GM21360 (cell line): ENCODE data around the gene FASTKD1.
"Not testable (repeated sequence)": the region's sequence is repeated elsewhere in the genome, so short reads cannot be mapped to it uniquely, and the experiment has no call there.

Experiments
- ATAC-seq: cut with Tn5 transposase; IDR thresholded peaks from one replicate; pipeline ENCODE4 v1.9.1; 2021; ENCODE audit warnings: mild to moderate bottlenecking, moderate library complexity; ENCODE audit not compliant: unreplicated experiment

The FASTKD1 gene

DNA sequence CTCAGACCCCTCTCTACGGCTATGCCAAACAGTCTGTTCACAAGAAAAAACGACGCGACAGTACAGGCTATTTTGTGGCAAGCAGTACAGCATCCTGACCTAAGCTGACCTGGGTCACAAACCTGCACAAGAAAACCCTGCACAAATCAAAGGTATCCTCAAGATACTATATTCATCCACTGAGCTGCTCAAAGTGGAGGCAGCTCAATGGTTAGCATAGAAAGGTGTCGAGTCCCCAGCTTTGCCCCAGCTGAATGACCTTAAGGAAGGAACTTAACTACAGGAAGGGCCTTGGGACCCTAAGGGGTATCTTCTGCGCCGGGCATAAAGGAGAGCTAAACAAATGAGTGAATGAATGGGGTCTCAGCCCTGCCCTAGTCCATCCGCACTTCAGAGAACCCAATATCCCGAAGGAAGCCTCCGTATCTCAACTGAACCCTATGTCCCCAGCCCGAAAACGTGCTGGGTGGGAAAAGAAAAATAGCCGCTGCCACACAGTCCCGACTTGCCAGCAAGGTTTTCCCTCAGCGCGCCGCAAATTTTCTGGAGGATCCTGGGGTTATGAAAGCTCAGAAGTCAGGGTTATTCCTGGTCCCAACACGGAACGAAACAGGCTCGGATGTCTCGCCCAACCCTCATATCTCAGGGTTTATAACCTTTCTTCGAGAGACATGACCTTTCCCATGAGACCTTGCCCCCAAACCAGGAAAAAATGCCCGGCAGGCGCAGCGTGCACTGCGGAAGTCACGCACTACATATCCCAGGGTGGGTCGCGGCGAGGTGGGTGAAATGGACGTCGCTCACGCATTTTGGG is at the start of gene FASTKD1:
TSS of gene FASTKD1 (minus strand) at position 706 of the 814 bp plus-strand sequence. CDS start 1,836 bp downstream, outside the sequence.
- ATAC-seq = peak; percentile 99

GRCh38 chr2:169623235-169623634 is 49.6 kb upstream of the FASTKD1 start:
- no peak for ATAC-seq

DNA sequence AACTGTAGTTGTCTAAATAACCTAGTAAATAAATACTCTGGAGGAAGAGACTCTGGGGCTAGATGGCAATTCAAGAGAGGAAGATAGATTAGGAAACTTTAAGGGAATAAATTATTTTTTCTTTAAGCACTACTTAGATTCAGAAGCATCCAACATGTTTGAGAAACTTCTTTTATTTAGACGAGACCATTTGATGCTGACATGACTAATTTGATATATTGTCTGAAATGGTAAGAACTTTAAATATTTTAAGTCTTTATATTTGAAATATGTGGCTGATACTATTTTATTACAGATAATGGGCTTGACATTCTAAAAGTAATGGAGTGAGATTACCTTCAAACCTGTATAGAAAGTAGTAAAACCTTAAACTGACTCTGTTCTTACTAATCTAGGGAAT is 46.8 kb upstream of the FASTKD1 start:
- no peak for ATAC-seq

- no peak for ATAC-seq
Observed at GRCh38 chr2:169619946-169620345, 46.3 kb upstream of the FASTKD1 start.

DNA sequence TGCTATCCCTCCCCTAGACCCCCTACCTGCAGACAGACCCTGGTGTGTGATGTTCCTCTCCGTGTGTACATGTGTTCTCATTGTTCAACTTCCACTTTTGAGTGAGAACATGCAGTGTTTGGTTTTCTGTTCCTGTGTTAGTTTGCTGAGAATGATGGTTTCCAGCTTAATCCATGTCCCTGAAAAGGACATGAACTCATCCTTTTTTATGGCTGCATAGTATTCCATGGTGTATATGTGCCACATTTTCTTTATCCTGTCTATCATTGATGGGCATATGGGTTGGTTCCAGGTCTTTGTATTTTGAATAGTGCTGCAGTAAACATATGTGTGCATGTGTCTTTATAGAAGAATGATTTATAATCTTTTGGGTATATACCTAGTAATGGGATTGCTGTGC is 42.3 kb upstream of the FASTKD1 start:
- not testable (repeated sequence) for ATAC-seq

GRCh38 chr2:169613876-169614275 is 40.2 kb upstream of the FASTKD1 start:
- ATAC-seq = no peak

DNA sequence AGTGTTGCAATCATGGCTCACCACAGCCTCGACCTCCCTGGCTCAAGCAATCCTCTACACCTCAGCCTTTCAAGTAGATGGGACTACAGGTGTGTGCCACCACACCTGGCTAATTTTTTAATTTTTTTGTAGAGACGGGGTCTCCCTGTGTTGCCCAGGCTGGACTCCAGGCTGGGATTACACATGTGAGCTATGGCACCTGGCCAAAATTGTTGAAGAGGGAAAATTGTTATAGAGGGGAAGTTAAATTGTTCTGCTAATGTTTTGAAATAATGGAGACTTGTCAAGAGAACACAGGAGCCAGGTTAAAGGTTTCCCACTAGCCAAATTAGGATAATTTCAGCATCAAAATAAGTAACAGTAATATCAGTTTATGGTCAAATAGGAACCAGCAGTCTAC is 35.6 kb upstream of the FASTKD1 start:
- no peak for ATAC-seq

DNA sequence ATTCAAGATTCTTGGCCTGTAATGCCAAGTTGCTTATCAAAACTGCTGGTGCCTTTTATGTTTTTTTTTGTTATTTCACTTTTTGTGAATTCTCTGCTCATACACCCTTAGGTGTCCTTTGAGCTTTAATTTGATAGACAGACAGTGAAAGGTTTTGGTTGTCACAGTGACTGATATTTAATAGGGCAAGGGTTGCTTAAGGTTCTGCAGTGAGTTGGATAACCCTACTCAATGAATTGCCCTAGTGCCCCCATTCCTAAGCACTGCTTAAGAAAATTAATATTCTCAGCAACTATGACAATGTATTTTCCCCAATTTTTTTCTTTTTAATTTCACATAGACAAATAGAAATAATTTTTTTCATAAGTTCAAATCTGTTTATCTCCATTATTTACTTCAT is 25.9 kb upstream of the FASTKD1 start:
- no peak for ATAC-seq

GRCh38 chr2:169598982-169599381 is 25.3 kb upstream of the FASTKD1 start:
- no peak for ATAC-seq

DNA sequence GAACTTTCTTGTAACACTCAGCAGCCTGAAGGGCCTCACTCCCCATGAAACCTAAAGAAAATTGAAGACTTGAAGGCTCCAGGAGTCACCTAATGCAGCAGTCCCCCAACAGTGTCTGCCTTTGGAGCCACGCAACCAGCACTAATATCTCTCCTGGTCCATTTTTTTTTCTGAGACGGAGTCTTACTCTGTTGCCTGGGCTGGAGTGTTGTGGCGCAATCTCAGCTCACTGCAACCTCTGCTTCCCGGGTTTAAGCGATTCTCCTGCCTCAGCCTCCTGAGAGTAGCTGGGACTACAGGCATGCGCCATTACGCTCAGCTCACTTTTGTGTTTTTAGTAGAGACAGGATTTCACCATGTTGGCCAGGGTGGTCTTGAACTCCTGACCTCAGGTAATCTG is 22.9 kb upstream of the FASTKD1 start:
- not testable (repeated sequence) for ATAC-seq

- no peak for ATAC-seq
Observed at GRCh38 chr2:169590804-169591203, 17.1 kb upstream of the FASTKD1 start.

- ATAC-seq = no peak
Observed at GRCh38 chr2:169585673-169586072, 12.0 kb upstream of the FASTKD1 start.

DNA sequence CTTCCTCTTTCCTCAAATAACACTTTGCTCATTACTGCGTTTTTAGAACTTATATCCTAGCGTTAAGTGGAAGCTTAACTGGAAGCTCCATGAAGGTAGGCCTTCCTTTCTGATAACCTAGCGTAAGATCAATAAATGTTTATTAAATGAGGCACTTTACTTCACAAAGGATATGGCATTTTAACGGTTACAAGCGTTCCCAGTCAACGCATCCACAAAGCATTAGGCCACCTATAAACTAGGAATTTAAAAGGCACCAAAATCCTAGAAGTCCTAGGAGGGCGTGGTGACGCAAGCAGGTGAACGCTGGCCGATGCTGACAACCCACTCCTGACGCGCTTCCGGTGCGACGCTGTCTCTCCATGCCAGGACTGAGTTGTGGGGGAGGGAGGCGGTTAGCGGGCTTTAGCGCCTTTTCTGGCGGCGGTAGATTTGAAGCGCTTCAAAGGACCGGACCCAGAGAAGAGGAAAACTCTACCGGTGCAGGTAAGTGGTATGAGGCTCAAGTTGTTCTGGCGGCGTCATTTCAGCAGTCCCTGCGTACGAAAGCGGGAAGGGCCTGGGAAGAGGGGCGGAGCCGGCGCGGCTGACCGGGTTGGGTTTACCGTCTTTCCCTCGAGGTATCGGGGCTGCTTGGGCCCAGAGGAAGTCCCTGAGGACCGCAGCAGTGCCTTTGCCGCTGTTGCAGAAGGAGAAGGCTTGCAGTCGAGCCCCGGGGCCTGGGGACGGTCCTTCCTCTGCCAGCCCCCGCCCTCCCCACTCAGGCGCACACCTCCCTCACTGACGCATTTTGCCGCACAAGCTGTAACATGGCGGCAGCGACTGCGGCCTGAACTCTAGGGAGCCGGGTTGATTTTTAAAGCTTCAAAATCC is 10.6 kb upstream of the FASTKD1 start, which contains the start of gene PPIG:
TSS of gene PPIG (plus strand) at position 347 of the 873 bp plus-strand sequence. CDS start 19,691 bp downstream, outside the sequence.
- peak; percentile 88 for ATAC-seq

- no peak for ATAC-seq
Observed at GRCh38 chr2:169583518-169583917, 9.9 kb upstream of the FASTKD1 start.

DNA sequence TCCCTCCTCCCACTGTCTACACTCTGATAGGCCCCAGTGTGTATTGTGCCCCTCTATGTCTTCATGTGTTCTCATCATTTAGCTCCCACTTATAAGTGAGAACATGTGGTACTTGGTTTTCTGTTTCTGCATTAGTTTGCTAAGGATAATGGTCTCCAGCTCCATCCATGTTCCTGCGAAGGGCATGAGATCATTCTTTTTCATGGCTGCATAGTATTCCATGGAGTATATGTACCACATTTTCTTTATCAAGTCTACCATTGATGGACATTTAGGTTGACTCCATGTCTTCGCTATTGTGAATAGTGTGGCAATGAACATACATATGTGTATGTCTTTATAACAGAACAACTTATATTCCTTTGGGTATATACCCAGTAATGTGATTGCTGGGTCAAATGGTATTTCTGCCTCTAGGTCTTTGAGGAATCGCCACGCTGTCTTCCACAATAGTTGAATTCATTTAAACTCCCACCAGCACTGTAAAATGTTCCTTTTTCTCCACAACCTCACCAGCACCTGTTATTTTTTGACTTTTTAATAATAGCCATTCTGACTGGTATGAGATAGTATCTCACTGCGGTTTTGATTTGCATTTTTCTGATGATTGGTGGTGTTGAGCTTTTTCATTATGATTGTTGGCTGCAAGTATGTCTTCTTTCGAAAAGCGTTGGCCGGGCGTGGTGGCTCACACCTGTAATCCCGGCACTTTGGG is 9.0 kb upstream of the FASTKD1 start:
- not testable (repeated sequence) for ATAC-seq

- no peak for ATAC-seq
Observed at GRCh38 chr2:169579044-169579443, 5.4 kb upstream of the FASTKD1 start.

DNA sequence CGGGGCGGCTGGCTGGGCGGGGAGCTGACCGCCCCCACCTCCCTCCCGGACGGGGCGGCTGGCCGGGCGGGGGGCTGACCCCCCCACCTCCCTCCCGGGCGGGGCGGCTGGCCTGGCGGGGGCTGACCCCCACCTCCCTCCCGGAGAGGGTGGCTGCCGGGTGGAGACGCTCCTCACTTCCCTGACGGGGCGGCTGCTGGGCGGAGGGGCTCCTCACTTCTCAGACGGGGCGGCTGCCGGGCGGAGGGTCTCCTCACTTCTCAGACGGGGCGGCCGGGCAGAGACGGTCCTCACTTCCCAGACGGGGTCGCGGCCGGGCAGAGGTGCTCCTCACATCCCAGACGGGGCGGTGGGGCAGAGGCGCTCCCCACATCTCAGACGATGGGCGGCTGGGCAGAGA is 1.6 kb upstream of the FASTKD1 start:
- not testable (repeated sequence) for ATAC-seq

DNA sequence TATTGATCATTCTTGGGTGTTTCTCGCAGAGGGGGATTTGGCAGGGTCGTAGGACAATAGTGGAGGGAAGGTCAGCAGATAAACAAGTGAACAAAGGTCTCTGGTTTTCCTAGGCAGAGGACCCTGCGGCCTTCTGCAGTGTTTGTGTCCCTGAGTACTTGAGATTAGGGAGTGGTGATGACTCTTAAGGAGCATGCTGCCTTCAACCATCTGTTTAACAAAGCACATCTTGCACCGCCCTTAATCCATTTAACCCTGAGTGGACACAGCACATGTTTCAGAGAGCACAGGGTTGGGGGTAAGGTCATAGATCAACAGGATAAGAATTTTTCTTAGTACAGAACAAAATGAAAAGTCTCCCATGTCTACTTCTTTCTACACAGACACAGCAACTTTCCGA is 874 bp upstream of the FASTKD1 start:
- not testable (repeated sequence) for ATAC-seq

GRCh38 chr2:169573974-169574299 is 272 bp upstream of the FASTKD1 start:
- ATAC-seq = peak; percentile 7

- ATAC-seq = no peak
Observed at GRCh38 chr2:169572821-169573159, 875 bp downstream of the FASTKD1 start.

DNA sequence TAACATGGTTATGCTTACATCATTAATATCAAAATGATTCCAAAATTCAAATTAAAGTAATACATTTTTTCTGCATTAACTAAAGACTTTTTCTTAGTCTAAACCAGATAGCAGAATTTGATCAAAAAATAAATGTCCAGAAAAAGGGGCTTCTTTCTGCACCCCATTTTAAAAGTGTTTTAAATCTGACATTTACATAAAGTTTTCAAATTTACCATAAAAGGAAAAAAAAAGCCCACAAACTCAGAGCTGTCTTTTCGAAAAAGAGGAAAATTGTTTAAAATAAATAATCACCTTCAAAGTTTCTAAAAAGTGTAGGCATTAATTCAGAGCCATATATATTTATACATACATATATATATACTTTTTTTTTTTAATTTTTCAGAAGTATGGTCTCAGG is 1.5 kb downstream of the FASTKD1 start:
- ATAC-seq = no peak
